ENCODE measurements around the gene NDUFV1. TPM values are rescaled to one million over a fixed set of nuclear protein-coding genes. Genes with fewer than 3 reads are reported as not detected.

NDUFV1 gene
- polyA plus RNA-seq, 1 experiment, result 79.5 TPM

- Histone ChIP-seq H3K27ac (ENCODE audit: low read depth, low read length) (no peak overlapping the region), H3K27me3 (ENCODE audit: control insufficient read depth, insufficient read depth, low read length) (peaks cover 29% of the 10 kb centered on the region), H3K4me3 (ENCODE audit: low read depth, low read length) (no peak overlapping the region), H3K9me3 (ENCODE audit: control insufficient read depth, insufficient read depth, low read length) (no peaks in the 10 kb centered on the region; the same call in 1 of the 2 replicates)
- DNase-seq (ENCODE audit: low read depth, low spot score), result no peak
- ChIA-PET POLR2A (no interaction called here), CTCF (no interaction called here)
- no peak for TF ChIP-seq CTCF (IDR thresholded peaks at IDR 0.05; ENCODE audit: low read depth, low read length)
Measured at GRCh38 chr11:67576735-67577475, 29.8 kb upstream of the NDUFV1 start.

- no peak for TF ChIP-seq CTCF (IDR thresholded peaks at IDR 0.05; ENCODE audit: low read depth, low read length)
- Histone ChIP-seq H3K27me3 (ENCODE audit: control insufficient read depth, insufficient read depth, low read length) (peaks cover 29% of the 10 kb centered on the region), H3K4me3 (ENCODE audit: low read depth, low read length) (no peak overlapping the region), H3K27ac (ENCODE audit: low read depth, low read length) (no peak overlapping the region), H3K9me3 (ENCODE audit: control insufficient read depth, insufficient read depth, low read length) (no peaks in the 10 kb centered on the region; the same call in 1 of the 2 replicates)
- ChIA-PET POLR2A (no interaction called here), CTCF (interaction anchor here (0.6 kb wide), 1 partner anchor 19 kb away, joined by 3 read pairs; no protein-coding TSS in a partner anchor)
- no peak for DNase-seq (ENCODE audit: low read depth, low spot score)
Measured at GRCh38 chr11:67577951-67578350, 28.8 kb upstream of the NDUFV1 start.

- no peak overlapping the region for H3K4me3 ChIP-seq (ENCODE audit: low read depth, low read length)
- TF ChIP-seq CTCF (IDR thresholded peaks at IDR 0.05; ENCODE audit: low read depth, low read length), result no peak
- H3K9me3 ChIP-seq (ENCODE audit: control insufficient read depth, insufficient read depth, low read length), result no peaks in the 10 kb centered on the region; the same call in 1 of the 2 replicates
- no peak overlapping the region for H3K27ac ChIP-seq (ENCODE audit: low read depth, low read length)
- ChIA-PET CTCF (no interaction called here), POLR2A (no interaction called here)
- H3K27me3 ChIP-seq (ENCODE audit: control insufficient read depth, insufficient read depth, low read length), result peaks cover 26% of the 10 kb centered on the region
- no peak for DNase-seq (ENCODE audit: low read depth, low spot score)
Measured at GRCh38 chr11:67581469-67581868, 25.3 kb upstream of the NDUFV1 start.

- no peaks in the 10 kb centered on the region; the same call in 1 of the 2 replicates for H3K9me3 ChIP-seq (ENCODE audit: control insufficient read depth, insufficient read depth, low read length)
- H3K4me3 ChIP-seq (ENCODE audit: low read depth, low read length), result no peak overlapping the region
- ChIA-PET CTCF (no interaction called here), POLR2A (no interaction called here)
- DNase-seq (ENCODE audit: low read depth, low spot score), result no peak
- TF ChIP-seq CTCF (IDR thresholded peaks at IDR 0.05; ENCODE audit: low read depth, low read length), result no peak
- H3K27ac ChIP-seq (ENCODE audit: low read depth, low read length), result no peak overlapping the region
- peaks cover 23% of the 10 kb centered on the region for H3K27me3 ChIP-seq (ENCODE audit: control insufficient read depth, insufficient read depth, low read length)
Measured at GRCh38 chr11:67582011-67582410, 24.7 kb upstream of the NDUFV1 start.
